H1 (cell line): Measurements from ENCODE around the gene RNGTT. TPM values are rescaled to one million over a fixed set of nuclear protein-coding genes. Genes with fewer than 3 reads are reported as not detected.

Experiments
- MAFK ChIP-seq: IDR thresholded peaks from 2 replicates; pipeline ENCODE4 v1.6.1; 2012; ENCODE audit warnings: low read depth, mild to moderate bottlenecking, improper control_type of control experiment, low read length
- PHF8 ChIP-seq: fragments of 200-600 bp; sonication (generic); conservative IDR thresholded peaks from 2 replicates; pipeline ENCODE4 v1.7.1; 2012; ENCODE audit warnings: low read depth, mild to moderate bottlenecking, inconsistent platforms, low read length, moderate library complexity
- POLR2A ChIP-seq, 2 experiments: IDR thresholded peaks; 1 replicate in 1 of 2; 2 replicates in 1 of 2; pipeline ENCODE4 v1.6.1; 2011; ENCODE audit warnings: low read depth in 2 of 2, low read length in 2 of 2, mild to moderate bottlenecking in 2 of 2; ENCODE audit errors: control extremely low read depth in 1 of 2
- POLR2AphosphoS5 ChIP-seq: IDR thresholded peaks from 2 replicates; pipeline ENCODE4 v1.6.1; 2011; ENCODE audit warnings: low read depth, low read length
- TBP ChIP-seq: IDR thresholded peaks from 2 replicates; pipeline ENCODE4 v1.6.1; 2011; ENCODE audit warnings: low read depth, low read length, improper control_type of control experiment
- polyA plus RNA-seq, 7 experiments: library from polyadenylated mRNA; depleted of rRNA in 3 of 7; stranded (reverse) in 5 of 7; unstranded in 2 of 7; fragments of >200 nt in 5 of 7; fragments of 200-250 nt in 2 of 7; gene quantifications; 1 replicate in 5 of 7; 2 replicates in 1 of 7; 4 replicates in 1 of 7; pipeline versions ENCODE4 v1.2.1 to v1.2.3, GENCODE V29; 2011 to 2013; ENCODE audit warnings: missing spikeins in 2 of 7, mixed read lengths in 2 of 7
- total RNA-seq: library from RNA; stranded (reverse); fragmentation: NEBNext Ultra II Directional; extraction: Animal tissue kit (Norgen Biotek cat#: 25700); gene quantifications from 2 replicates; pipeline ENCODE4 v1.2.1, GENCODE V29; 2021
- TF ChIP-seq, protein P1 (sequence below): fragments of 300-600 bp; sonication (generic); IDR thresholded peaks from 2 replicates; pipeline ENCODE4 v1.7.1; 2012; ENCODE audit warnings: low read length, moderate library complexity, mild to moderate bottlenecking, inconsistent platforms; ENCODE audit not compliant: insufficient replicate concordance
- TF ChIP-seq, protein P2 (sequence below): IDR thresholded peaks from 2 replicates; pipeline ENCODE4 v1.6.1; 2011; ENCODE audit warnings: low read depth, mild to moderate bottlenecking, low read length; ENCODE audit not compliant: insufficient read depth
- TF ChIP-seq, protein P3 (sequence below): IDR thresholded peaks from 2 replicates; pipeline ENCODE4 v1.6.1; 2011; ENCODE audit warnings: low read length, improper control_type of control experiment
- TF ChIP-seq, protein P4 (sequence below): IDR thresholded peaks from 2 replicates; pipeline ENCODE4 v1.6.1; 2012; ENCODE audit warnings: low read length, inconsistent platforms

RNGTT gene
- total and polyA plus RNA-seq, 2 of the 8 experiments (the other 6 are each of a cell fraction or from before 2014, with no cell fraction given): 3.6 to 21.2 TPM

DNA sequence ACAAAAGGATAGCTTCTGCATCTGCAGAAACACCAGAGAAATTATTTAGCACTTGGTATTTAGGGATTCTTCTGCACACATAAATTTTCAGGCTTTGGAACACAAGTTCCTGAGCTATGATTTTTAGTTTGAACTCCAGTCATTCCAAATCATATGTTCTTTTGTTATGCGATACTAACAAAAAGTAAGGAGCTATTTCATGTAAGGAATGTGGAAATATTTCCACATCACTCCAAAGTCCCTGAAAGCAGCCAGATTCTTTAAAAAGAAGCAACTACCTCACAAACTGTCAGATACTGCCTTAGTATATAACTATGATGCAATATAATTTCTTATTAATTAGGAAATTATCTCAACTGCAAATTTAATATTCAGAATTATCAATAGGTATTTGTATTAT, 106.9 kb downstream of the RNGTT start (continued):
- TF ChIP-seq, protein P1, sequence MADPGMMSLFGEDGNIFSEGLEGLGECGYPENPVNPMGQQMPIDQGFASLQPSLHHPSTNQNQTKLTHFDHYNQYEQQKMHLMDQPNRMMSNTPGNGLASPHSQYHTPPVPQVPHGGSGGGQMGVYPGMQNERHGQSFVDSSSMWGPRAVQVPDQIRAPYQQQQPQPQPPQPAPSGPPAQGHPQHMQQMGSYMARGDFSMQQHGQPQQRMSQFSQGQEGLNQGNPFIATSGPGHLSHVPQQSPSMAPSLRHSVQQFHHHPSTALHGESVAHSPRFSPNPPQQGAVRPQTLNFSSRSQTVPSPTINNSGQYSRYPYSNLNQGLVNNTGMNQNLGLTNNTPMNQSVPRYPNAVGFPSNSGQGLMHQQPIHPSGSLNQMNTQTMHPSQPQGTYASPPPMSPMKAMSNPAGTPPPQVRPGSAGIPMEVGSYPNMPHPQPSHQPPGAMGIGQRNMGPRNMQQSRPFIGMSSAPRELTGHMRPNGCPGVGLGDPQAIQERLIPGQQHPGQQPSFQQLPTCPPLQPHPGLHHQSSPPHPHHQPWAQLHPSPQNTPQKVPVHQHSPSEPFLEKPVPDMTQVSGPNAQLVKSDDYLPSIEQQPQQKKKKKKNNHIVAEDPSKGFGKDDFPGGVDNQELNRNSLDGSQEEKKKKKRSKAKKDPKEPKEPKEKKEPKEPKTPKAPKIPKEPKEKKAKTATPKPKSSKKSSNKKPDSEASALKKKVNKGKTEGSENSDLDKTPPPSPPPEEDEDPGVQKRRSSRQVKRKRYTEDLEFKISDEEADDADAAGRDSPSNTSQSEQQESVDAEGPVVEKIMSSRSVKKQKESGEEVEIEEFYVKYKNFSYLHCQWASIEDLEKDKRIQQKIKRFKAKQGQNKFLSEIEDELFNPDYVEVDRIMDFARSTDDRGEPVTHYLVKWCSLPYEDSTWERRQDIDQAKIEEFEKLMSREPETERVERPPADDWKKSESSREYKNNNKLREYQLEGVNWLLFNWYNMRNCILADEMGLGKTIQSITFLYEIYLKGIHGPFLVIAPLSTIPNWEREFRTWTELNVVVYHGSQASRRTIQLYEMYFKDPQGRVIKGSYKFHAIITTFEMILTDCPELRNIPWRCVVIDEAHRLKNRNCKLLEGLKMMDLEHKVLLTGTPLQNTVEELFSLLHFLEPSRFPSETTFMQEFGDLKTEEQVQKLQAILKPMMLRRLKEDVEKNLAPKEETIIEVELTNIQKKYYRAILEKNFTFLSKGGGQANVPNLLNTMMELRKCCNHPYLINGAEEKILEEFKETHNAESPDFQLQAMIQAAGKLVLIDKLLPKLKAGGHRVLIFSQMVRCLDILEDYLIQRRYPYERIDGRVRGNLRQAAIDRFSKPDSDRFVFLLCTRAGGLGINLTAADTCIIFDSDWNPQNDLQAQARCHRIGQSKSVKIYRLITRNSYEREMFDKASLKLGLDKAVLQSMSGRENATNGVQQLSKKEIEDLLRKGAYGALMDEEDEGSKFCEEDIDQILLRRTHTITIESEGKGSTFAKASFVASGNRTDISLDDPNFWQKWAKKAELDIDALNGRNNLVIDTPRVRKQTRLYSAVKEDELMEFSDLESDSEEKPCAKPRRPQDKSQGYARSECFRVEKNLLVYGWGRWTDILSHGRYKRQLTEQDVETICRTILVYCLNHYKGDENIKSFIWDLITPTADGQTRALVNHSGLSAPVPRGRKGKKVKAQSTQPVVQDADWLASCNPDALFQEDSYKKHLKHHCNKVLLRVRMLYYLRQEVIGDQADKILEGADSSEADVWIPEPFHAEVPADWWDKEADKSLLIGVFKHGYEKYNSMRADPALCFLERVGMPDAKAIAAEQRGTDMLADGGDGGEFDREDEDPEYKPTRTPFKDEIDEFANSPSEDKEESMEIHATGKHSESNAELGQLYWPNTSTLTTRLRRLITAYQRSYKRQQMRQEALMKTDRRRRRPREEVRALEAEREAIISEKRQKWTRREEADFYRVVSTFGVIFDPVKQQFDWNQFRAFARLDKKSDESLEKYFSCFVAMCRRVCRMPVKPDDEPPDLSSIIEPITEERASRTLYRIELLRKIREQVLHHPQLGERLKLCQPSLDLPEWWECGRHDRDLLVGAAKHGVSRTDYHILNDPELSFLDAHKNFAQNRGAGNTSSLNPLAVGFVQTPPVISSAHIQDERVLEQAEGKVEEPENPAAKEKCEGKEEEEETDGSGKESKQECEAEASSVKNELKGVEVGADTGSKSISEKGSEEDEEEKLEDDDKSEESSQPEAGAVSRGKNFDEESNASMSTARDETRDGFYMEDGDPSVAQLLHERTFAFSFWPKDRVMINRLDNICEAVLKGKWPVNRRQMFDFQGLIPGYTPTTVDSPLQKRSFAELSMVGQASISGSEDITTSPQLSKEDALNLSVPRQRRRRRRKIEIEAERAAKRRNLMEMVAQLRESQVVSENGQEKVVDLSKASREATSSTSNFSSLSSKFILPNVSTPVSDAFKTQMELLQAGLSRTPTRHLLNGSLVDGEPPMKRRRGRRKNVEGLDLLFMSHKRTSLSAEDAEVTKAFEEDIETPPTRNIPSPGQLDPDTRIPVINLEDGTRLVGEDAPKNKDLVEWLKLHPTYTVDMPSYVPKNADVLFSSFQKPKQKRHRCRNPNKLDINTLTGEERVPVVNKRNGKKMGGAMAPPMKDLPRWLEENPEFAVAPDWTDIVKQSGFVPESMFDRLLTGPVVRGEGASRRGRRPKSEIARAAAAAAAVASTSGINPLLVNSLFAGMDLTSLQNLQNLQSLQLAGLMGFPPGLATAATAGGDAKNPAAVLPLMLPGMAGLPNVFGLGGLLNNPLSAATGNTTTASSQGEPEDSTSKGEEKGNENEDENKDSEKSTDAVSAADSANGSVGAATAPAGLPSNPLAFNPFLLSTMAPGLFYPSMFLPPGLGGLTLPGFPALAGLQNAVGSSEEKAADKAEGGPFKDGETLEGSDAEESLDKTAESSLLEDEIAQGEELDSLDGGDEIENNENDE: no peak
- TF ChIP-seq, protein P2, sequence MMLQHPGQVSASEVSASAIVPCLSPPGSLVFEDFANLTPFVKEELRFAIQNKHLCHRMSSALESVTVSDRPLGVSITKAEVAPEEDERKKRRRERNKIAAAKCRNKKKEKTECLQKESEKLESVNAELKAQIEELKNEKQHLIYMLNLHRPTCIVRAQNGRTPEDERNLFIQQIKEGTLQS: no peak
- TF ChIP-seq MAFK: no peak
- no peak for TF ChIP-seq PHF8
- TF ChIP-seq TBP: no peak
- TF ChIP-seq, protein P3, sequence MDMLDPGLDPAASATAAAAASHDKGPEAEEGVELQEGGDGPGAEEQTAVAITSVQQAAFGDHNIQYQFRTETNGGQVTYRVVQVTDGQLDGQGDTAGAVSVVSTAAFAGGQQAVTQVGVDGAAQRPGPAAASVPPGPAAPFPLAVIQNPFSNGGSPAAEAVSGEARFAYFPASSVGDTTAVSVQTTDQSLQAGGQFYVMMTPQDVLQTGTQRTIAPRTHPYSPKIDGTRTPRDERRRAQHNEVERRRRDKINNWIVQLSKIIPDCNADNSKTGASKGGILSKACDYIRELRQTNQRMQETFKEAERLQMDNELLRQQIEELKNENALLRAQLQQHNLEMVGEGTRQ: no peak
- no peak for TF ChIP-seq POLR2AphosphoS5
- TF ChIP-seq, protein P4, sequence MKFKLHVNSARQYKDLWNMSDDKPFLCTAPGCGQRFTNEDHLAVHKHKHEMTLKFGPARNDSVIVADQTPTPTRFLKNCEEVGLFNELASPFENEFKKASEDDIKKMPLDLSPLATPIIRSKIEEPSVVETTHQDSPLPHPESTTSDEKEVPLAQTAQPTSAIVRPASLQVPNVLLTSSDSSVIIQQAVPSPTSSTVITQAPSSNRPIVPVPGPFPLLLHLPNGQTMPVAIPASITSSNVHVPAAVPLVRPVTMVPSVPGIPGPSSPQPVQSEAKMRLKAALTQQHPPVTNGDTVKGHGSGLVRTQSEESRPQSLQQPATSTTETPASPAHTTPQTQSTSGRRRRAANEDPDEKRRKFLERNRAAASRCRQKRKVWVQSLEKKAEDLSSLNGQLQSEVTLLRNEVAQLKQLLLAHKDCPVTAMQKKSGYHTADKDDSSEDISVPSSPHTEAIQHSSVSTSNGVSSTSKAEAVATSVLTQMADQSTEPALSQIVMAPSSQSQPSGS: no peak
- TF ChIP-seq POLR2A (IDR thresholded peaks at IDR 0.05; ENCODE audit: control extremely low read depth in 1 of 2, low read depth in 2 of 2, low read length in 2 of 2): no peak
- TF ChIP-seq, all 59 proteins: peak for 0
